K562 (cell line): ENCODE data around the gene SMAD3.

Experiments
- ZNF274 ChIP-seq: IDR thresholded peaks from 2 replicates; pipeline ENCODE4 v1.6.1; 2011; ENCODE audit warnings: low read depth, mild to moderate bottlenecking, low read length, moderate library complexity, borderline replicate concordance
- ZNF354B ChIP-seq: fragments of 250-450 bp; sonication (Bioruptor Pico); IDR thresholded peaks from 2 replicates; pipeline ENCODE4 v1.4.0; 2020

GRCh38 chr15:67134067-67134838 lies 68.9 kb downstream of the SMAD3 start:
- TF ChIP-seq ZNF274 (no peak), ZNF354B (no peak)
